GM23248 (cell line): ENCODE data around the gene KCNMB3. TPM values are rescaled to one million over a fixed set of nuclear protein-coding genes. Genes with fewer than 3 reads are reported as not detected.
"Not testable (repeated sequence)": the region's sequence is repeated elsewhere in the genome, so short reads cannot be mapped to it uniquely, and the experiment has no call there.

Experiments used
- DNase-seq: peaks from one replicate; pipeline ENCODE4 v3.0.0-alpha.2; 2015
- H2AFZ ChIP-seq: fragments of 200-600 bp; sonication (generic); 2 replicates; pipeline ENCODE4 v1.6.1; 2016; ENCODE audit warnings: antibody characterized with exemption
- H3F3A ChIP-seq: fragments of 200-600 bp; sonication (generic); 2 replicates; pipeline ENCODE4 v1.6.1; 2016; ENCODE audit warnings: mild to moderate bottlenecking, antibody characterized with exemption, mixed run types; ENCODE audit not compliant: insufficient read depth
- H3K27ac ChIP-seq: fragments of 200-600 bp; sonication (generic); 2 replicates; pipeline ENCODE4 v1.5.1; 2016; ENCODE audit warnings: mild to moderate bottlenecking
- H3K27me3 ChIP-seq: fragments of 200-600 bp; sonication (generic); replicated peaks from 2 replicates; pipeline ENCODE4 v1.6.1; 2016; ENCODE audit warnings: mild to moderate bottlenecking; ENCODE audit not compliant: insufficient read depth
- H3K36me3 ChIP-seq: fragments of 200-600 bp; sonication (generic); 2 replicates; pipeline ENCODE4 v1.6.1; 2016; ENCODE audit warnings: low read depth, mild to moderate bottlenecking
- H3K4me1 ChIP-seq: fragments of 200-600 bp; sonication (generic); 2 replicates; pipeline ENCODE4 v1.6.1; 2016; ENCODE audit warnings: mild to moderate bottlenecking; ENCODE audit not compliant: insufficient read depth
- H3K4me2 ChIP-seq: fragments of 200-600 bp; sonication (generic); one replicate; pipeline ENCODE4 v1.6.1; 2016; ENCODE audit warnings: mild to moderate bottlenecking; ENCODE audit not compliant: unreplicated experiment
- H3K4me3 ChIP-seq: fragments of 200-600 bp; sonication (generic); 2 replicates; pipeline ENCODE4 v1.5.1; 2016; ENCODE audit warnings: mild to moderate bottlenecking
- H3K79me2 ChIP-seq: fragments of 200-600 bp; sonication (generic); 2 replicates; pipeline ENCODE4 v1.6.1; 2016; ENCODE audit warnings: mild to moderate bottlenecking; ENCODE audit not compliant: insufficient read depth
- H3K9ac ChIP-seq: fragments of 200-600 bp; sonication (generic); 2 replicates; pipeline ENCODE4 v1.6.1; 2016; ENCODE audit warnings: mild to moderate bottlenecking
- H3K9me2 ChIP-seq: fragments of 200-600 bp; sonication (generic); 2 replicates; pipeline ENCODE4 v1.6.1; 2016; ENCODE audit warnings: mixed run types, mild to moderate bottlenecking, moderate library complexity; ENCODE audit not compliant: insufficient read depth
- H3K9me3 ChIP-seq: fragments of 200-600 bp; sonication (generic); one replicate; pipeline ENCODE4 v1.6.1; 2017; ENCODE audit warnings: low read depth
- H4K20me1 ChIP-seq: fragments of 200-600 bp; sonication (generic); 2 replicates; pipeline ENCODE4 v1.6.0; 2016; ENCODE audit not compliant: insufficient read depth
- EZH2 ChIP-seq: fragments of 200-600 bp; sonication (generic); IDR thresholded peaks from 2 replicates; pipeline ENCODE4 v1.6.1; 2018; ENCODE audit warnings: antibody characterized with exemption, mild to moderate bottlenecking; ENCODE audit not compliant: insufficient read depth, poor library complexity, severe bottlenecking
- EZH2phosphoT487 ChIP-seq: fragments of 200-600 bp; sonication (generic); IDR thresholded peaks from 2 replicates; pipeline ENCODE4 v1.6.1; 2018; ENCODE audit warnings: antibody characterized with exemption, moderate library complexity, mild to moderate bottlenecking, low read depth; ENCODE audit not compliant: insufficient read depth
- WGBS, 2 experiments: methylation state at CpG; one replicate each; pipeline ENCODE4 v1.1.6; 2015 to 2017; ENCODE audit warnings: low lambda C conversion rate in 2 of 2, low coverage in 1 of 2; ENCODE audit errors: missing lambda C conversion rate in 2 of 2; 5-methylcytosine and 5-hydroxymethylcytosine counted together
- in situ Hi-C: fragments of 300-500 bp; cut with MboI; formaldehyde crosslinking; loops from 2 replicates; pipeline ENCODE4 v1.15.0; 2020
- polyA plus RNA-seq: library from polyadenylated mRNA; unstranded; fragments of >200 nt; fragmentation: Nextera tagmentation; extraction: Ambion mirVana; gene quantifications from 2 replicates; pipeline ENCODE4 v1.2.1, GENCODE V29; 2016
- total RNA-seq: library from RNA; depleted of rRNA; stranded (reverse); fragments of >200 nt; shearing (Covaris generic); gene quantifications from 2 replicates; pipeline ENCODE4 v1.2.3, GENCODE V29; 2014

Gene KCNMB3
- total and polyA plus RNA-seq, 2 experiments from 2014 or later: 0.50 to 0.54 TPM

DNA sequence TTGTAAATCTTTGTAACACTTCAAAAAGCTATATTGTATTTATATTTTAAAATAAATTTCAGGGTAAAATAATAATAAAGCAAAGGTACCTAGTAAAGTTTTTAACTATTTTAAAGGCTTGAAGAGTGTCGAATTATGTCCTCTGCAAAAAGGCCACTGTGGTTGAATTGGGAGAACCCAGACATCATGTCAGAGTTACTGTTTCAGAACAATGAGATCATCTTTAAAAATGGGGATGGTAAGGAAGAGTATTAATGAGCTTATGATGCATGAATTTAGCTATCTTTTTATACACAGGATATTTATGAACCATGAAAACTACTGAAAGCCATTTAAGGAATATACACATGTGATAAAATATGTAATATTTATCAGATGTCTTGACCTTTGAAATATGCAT lies 26.3 kb downstream of the KCNMB3 start:
- WGBS, 2 experiments: 74 to 85% methylated on average over 1 of the region's 1 CpG
- in situ Hi-C loops: no loop called here
- DNase-seq: no peak
- Histone ChIP-seq H3K4me1 (no peaks in the 10 kb centered on the region), H3K4me3 (no peak overlapping the region), H3K79me2 (no peaks in the 10 kb centered on the region), H3K9ac (no peak overlapping the region), H3K27me3 (no peaks in the 10 kb centered on the region), H4K20me1 (no peaks in the 10 kb centered on the region), H3K27ac (no peak overlapping the region), H3F3A (no peaks in the 10 kb centered on the region; the same call in 1 of the 2 replicates), H3K9me3 (no peaks in the 10 kb centered on the region), H3K4me2 (no peak overlapping the region), H3K36me3 (peaks cover 26% of the 10 kb centered on the region), H2AFZ (no peak overlapping the region), H3K9me2 (no peaks in the 10 kb centered on the region)
- TF ChIP-seq EZH2phosphoT487: no peak
- no peak for TF ChIP-seq EZH2

DNA sequence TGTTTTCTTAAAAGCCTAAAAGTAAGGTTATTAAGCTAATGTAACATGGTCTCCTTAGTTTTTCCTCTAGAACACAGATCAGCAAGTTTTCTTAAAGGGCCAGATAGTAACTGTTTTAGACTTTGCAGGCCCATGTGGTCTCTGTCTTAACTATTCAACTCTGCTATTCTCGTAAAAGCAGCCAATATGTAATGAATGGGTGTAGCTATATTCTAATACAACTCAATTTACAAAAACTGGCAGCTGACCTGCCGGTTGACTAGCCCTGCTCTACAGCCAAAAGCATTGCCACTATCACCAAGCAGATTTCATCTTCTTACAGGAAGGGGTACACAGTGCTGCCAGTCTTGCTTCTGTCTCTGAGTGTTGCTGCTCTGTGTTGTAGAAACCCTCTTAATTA lies 27.4 kb downstream of the KCNMB3 start:
- 62 to 77% methylated on average over 2 of the region's 2 CpGs for WGBS, 2 experiments
- H3K27me3 ChIP-seq: no peaks in the 10 kb centered on the region
- in situ Hi-C loops: no loop called here
- DNase-seq: no peak
- H3K9me3 ChIP-seq: no peaks in the 10 kb centered on the region
- no peak overlapping the region for H3K4me3 ChIP-seq
- H3K9ac ChIP-seq: no peak overlapping the region
- H3K79me2 ChIP-seq: no peaks in the 10 kb centered on the region
- H3K9me2 ChIP-seq: no peaks in the 10 kb centered on the region
- H3K27ac ChIP-seq: no peak overlapping the region
- no peak overlapping the region for H2AFZ ChIP-seq
- no peak overlapping the region for H3K4me2 ChIP-seq
- H3K36me3 ChIP-seq: peaks cover 25% of the 10 kb centered on the region
- no peak for TF ChIP-seq EZH2phosphoT487
- no peak for TF ChIP-seq EZH2
- H3F3A ChIP-seq: no peaks in the 10 kb centered on the region; the same call in 1 of the 2 replicates
- H3K4me1 ChIP-seq: 0 out of 2 replicates have a peak, but pooled peaks cover 4% of the 10 kb centered on the region
- no peaks in the 10 kb centered on the region for H4K20me1 ChIP-seq

DNA sequence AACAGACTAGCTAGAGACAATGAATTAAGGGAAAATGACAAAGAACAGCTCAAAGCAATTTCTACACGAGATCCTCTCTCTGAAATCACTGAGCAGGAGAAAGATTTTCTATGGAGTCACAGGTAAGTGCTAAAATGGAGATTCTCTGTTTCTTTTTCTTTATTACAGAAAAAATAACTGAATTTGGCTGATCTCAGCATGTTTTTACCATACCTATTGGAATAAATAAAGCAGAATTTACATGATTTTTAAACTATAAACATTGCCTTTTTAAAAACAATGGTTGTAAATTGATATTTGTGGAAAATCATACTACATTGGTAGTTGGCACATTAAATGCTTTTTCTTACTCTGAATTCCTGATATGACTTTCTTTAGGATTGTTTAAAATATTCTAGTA lies 32.7 kb downstream of the KCNMB3 start:
- H2AFZ ChIP-seq, H4K20me1 ChIP-seq, in situ Hi-C loops, H3K9me2 ChIP-seq, DNase-seq, H3K4me2 ChIP-seq, H3K79me2 ChIP-seq, H3K27me3 ChIP-seq, H3K36me3 ChIP-seq, H3K9me3 ChIP-seq, H3K4me3 ChIP-seq, H3K9ac ChIP-seq, H3K27ac ChIP-seq, H3F3A ChIP-seq: not testable (repeated sequence)
- peaks cover 13% of the 10 kb centered on the region; the same call in 1 of the 2 replicates for H3K4me1 ChIP-seq
- 88 to 98% methylated on average over 1 of the region's 1 CpG for WGBS, 2 experiments

DNA sequence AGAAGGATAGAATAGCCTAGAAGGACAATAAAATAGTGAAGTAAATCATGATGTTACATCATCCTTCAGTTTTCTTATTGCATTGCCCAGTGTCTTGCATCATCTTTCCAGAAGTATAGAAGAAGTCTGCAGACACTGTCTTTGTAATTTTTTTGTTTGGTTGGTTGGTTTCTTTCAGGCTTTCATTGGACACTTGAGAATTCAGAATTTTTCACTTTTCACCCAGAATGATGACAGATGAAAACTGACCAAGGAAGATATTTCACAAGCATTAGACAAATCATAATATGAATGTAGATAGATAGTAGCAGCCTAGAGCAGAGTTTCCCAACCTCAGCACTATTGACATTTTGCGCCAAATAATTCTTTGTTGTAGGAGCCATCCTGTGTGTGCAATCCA lies 35.4 kb downstream of the KCNMB3 start:
- WGBS, 2 experiments: 100% methylated on average over 1 of the region's 1 CpG
- H4K20me1 ChIP-seq, H3K79me2 ChIP-seq, H3K4me2 ChIP-seq, H3K27me3 ChIP-seq, H3K4me3 ChIP-seq, H3K9me2 ChIP-seq, in situ Hi-C loops, H2AFZ ChIP-seq, H3K27ac ChIP-seq, H3F3A ChIP-seq, DNase-seq, H3K9me3 ChIP-seq, H3K9ac ChIP-seq: not testable (repeated sequence)
- Histone ChIP-seq H3K4me1 (peaks cover 13% of the 10 kb centered on the region; the same call in 1 of the 2 replicates), H3K36me3 (peaks cover 17% of the 10 kb centered on the region)

DNA sequence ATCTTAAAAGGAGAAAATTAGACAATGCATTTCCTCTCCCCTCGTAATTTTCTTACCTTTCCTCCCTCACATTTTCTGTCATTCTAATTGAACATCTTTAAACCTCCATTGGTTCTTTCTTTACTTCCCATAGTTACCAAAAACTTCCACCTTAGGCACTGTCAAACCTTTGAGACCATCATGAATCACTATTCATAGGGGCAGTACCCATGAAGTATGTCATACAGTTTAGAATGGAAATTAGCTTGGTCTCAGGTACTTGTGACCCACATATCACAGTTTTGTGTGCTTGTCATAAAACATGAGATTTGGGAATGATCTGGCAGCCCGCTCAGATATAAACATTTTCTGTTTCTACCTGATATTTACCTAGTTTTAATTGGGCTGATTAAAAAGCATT lies 50.1 kb downstream of the KCNMB3 start:
- H3K9me2 ChIP-seq: no peaks in the 10 kb centered on the region
- no peaks in the 10 kb centered on the region for H3K27me3 ChIP-seq
- WGBS, 2 experiments: 97 to 98% methylated on average over 2 of the region's 2 CpGs
- H3K4me3 ChIP-seq: no peak overlapping the region
- DNase-seq: no peak
- no peak overlapping the region for H3K4me2 ChIP-seq
- H3K79me2 ChIP-seq: peaks cover 35% of the 10 kb centered on the region
- H2AFZ ChIP-seq: no peak overlapping the region
- no peak for TF ChIP-seq EZH2phosphoT487
- no peak for TF ChIP-seq EZH2
- in situ Hi-C loops: no loop called here
- H3F3A ChIP-seq: peaks cover 6% of the 10 kb centered on the region
- no peak overlapping the region for H3K27ac ChIP-seq
- H4K20me1 ChIP-seq: peaks cover 3% of the 10 kb centered on the region
- H3K9ac ChIP-seq: no peak overlapping the region
- peaks cover 12% of the 10 kb centered on the region for H3K4me1 ChIP-seq
- H3K9me3 ChIP-seq: no peaks in the 10 kb centered on the region
- peaks cover 29% of the 10 kb centered on the region for H3K36me3 ChIP-seq
